GM13977 (cell line): ENCODE data around the gene POLR1B.
"Not testable (repeated sequence)": the region's sequence is repeated elsewhere in the genome, so short reads cannot be mapped to it uniquely, and the experiment has no call there.

Experiments used
- DNase-seq: peaks from one replicate; pipeline ENCODE4 v3.0.0; 2012; ENCODE audit warnings: low spot score
- CTCF ChIP-seq: IDR thresholded peaks from 2 replicates; pipeline ENCODE4 v1.5.1; 2012; ENCODE audit warnings: mild to moderate bottlenecking, control low read depth; ENCODE audit not compliant: insufficient read depth; ENCODE audit errors: extremely low read depth, missing control alignments
- in situ Hi-C: fragments of 300-500 bp; cut with MboI; formaldehyde crosslinking; loops from one replicate; pipeline ENCODE4 v1.12.0; 2022; ENCODE audit warnings: low sequenced_read_pairs, low pct_unique_long_range_greater_than_20kb, mixed read lengths, inconsistent platforms; ENCODE audit not compliant: unreplicated experiment

Gene POLR1B

GRCh38 chr2:112516801-112517200, 25.5 kb upstream of the POLR1B start:
- DNase-seq: no peak
- in situ Hi-C loops: no loop called here
- TF ChIP-seq CTCF: no peak

GRCh38 chr2:112518807-112519206, 23.5 kb upstream of the POLR1B start:
- in situ Hi-C loops: no loop called here
- no peak for TF ChIP-seq CTCF
- DNase-seq: no peak

- no peak for TF ChIP-seq CTCF
- no peak for DNase-seq
- in situ Hi-C loops: no loop called here
Observed at GRCh38 chr2:112519506-112519905, 22.8 kb upstream of the POLR1B start.

GRCh38 chr2:112520234-112520783, 22.0 kb upstream of the POLR1B start:
- TF ChIP-seq CTCF: no peak

GRCh38 chr2:112523291-112523777, 18.9 kb upstream of the POLR1B start:
- TF ChIP-seq CTCF: no peak
- DNase-seq: no peak
- in situ Hi-C loops: no loop called here

More at GRCh38 chr2:112520234-112520783, 22.0 kb upstream of the POLR1B start:
- in situ Hi-C loops: no loop called here
- DNase-seq: no peak

GRCh38 chr2:112524276-112524675, 18.0 kb upstream of the POLR1B start:
- in situ Hi-C loops, DNase-seq: not testable (repeated sequence)

- no peak for DNase-seq
- no peak for TF ChIP-seq CTCF
- in situ Hi-C loops: no loop called here
Observed at GRCh38 chr2:112528541-112528940, 13.7 kb upstream of the POLR1B start.
